ENCODE data around the gene FSTL4.

FSTL4 gene

GRCh38 chr5:133356396-133356983, 255.9 kb downstream of the FSTL4 start:
- no peak overlapping the region for H3K4me3 ChIP-seq (ENCODE audit: low read depth, low read length)
- in situ Hi-C loops (cut with HindIII; ENCODE audit: low sequenced_read_pairs), result no loop called here
- no peak for TF ChIP-seq CTCF (IDR thresholded peaks at IDR 0.05; ENCODE audit: low read depth, low read length)
- no peak for DNase-seq (ENCODE audit: low read depth, low spot score)

- no peak for TF ChIP-seq CTCF (IDR thresholded peaks at IDR 0.05; ENCODE audit: low read depth, low read length)
- in situ Hi-C loops (cut with HindIII; ENCODE audit: low sequenced_read_pairs), result no loop called here
Observed at GRCh38 chr5:133354323-133355185, 257.8 kb downstream of the FSTL4 start.

GRCh38 chr5:133353741-133354140, 258.6 kb downstream of the FSTL4 start:
- in situ Hi-C loops (cut with HindIII; ENCODE audit: low sequenced_read_pairs), result no loop called here
- no peak for DNase-seq (ENCODE audit: low read depth, low spot score)
- no peak for TF ChIP-seq CTCF (IDR thresholded peaks at IDR 0.05; ENCODE audit: low read depth, low read length)

More at GRCh38 chr5:133354323-133355185, 257.8 kb downstream of the FSTL4 start:
- no peak for DNase-seq (ENCODE audit: low read depth, low spot score)
- no peak overlapping the region for H3K4me3 ChIP-seq (ENCODE audit: low read depth, low read length)

GRCh38 chr5:133348406-133348805, 263.9 kb downstream of the FSTL4 start:
- no peak for TF ChIP-seq CTCF (IDR thresholded peaks at IDR 0.05; ENCODE audit: low read depth, low read length)
- H3K4me3 ChIP-seq (ENCODE audit: low read depth, low read length), result no peak overlapping the region
- in situ Hi-C loops (cut with HindIII; ENCODE audit: low sequenced_read_pairs), result no loop called here
- DNase-seq (ENCODE audit: low read depth, low spot score), result no peak

More at GRCh38 chr5:133353741-133354140, 258.6 kb downstream of the FSTL4 start:
- H3K4me3 ChIP-seq (ENCODE audit: low read depth, low read length), result no peak overlapping the region

- H3K4me3 ChIP-seq (ENCODE audit: low read depth, low read length), result no peak overlapping the region
- no peak for DNase-seq (ENCODE audit: low read depth, low spot score)
- no peak for TF ChIP-seq CTCF (IDR thresholded peaks at IDR 0.05; ENCODE audit: low read depth, low read length)
- in situ Hi-C loops (cut with HindIII; ENCODE audit: low sequenced_read_pairs), result no loop called here
Observed at GRCh38 chr5:133347039-133347438, 265.3 kb downstream of the FSTL4 start.

- H3K4me3 ChIP-seq (ENCODE audit: low read depth, low read length), result no peak overlapping the region
- no peak for DNase-seq (ENCODE audit: low read depth, low spot score)
- in situ Hi-C loops (cut with HindIII; ENCODE audit: low sequenced_read_pairs), result no loop called here
- TF ChIP-seq CTCF (IDR thresholded peaks at IDR 0.05; ENCODE audit: low read depth, low read length), result no peak
Observed at GRCh38 chr5:133344266-133344665, 268.1 kb downstream of the FSTL4 start.

All from astrocyte of the spinal cord (primary cell).